H9 (cell line): ENCODE data around the gene BNIP5. TPM values are rescaled to one million over a fixed set of nuclear protein-coding genes. Genes with fewer than 3 reads are reported as not detected.
A peak's percentile ranks its signal among the peaks of the same experiment; 100 is the strongest.

Experiments
- DNase-seq: peaks from one replicate; pipeline ENCODE4 v3.0.0-alpha.2; 2017
- H2AFZ ChIP-seq: one replicate; pipeline ENCODE4 v1.6.1; 2013; ENCODE audit warnings: mild to moderate bottlenecking, low read length, control low read depth, moderate library complexity
- H2AK5ac ChIP-seq: 2 replicates; pipeline ENCODE4 v1.6.1; 2013; ENCODE audit warnings: low read length, control low read depth, mixed read lengths; ENCODE audit not compliant: insufficient read length
- H2BK120ac ChIP-seq: one replicate; pipeline ENCODE4 v1.6.1; 2013; ENCODE audit warnings: low read depth, mild to moderate bottlenecking, low read length, control low read depth, inconsistent platforms; ENCODE audit not compliant: poor library complexity, severe bottlenecking
- H2BK12ac ChIP-seq: 2 replicates; pipeline ENCODE4 v1.6.1; 2013; ENCODE audit warnings: low read length, control low read depth, mixed read lengths, low read depth; ENCODE audit not compliant: insufficient read length
- H2BK15ac ChIP-seq: 2 replicates; pipeline ENCODE4 v1.6.1; 2013; ENCODE audit warnings: low read depth, low read length, control low read depth
- H2BK20ac ChIP-seq: one replicate; pipeline ENCODE4 v1.6.1; 2013; ENCODE audit warnings: low read depth, mild to moderate bottlenecking, low read length, control low read depth, inconsistent platforms; ENCODE audit not compliant: poor library complexity, severe bottlenecking
- H2BK5ac ChIP-seq: 2 replicates; pipeline ENCODE4 v1.6.1; 2013; ENCODE audit warnings: low read length, control low read depth, mixed read lengths; ENCODE audit not compliant: insufficient read length
- H3K14ac ChIP-seq: 2 replicates; pipeline ENCODE4 v1.6.1; 2013; ENCODE audit warnings: low read length, control low read depth; ENCODE audit not compliant: insufficient read depth
- H3K18ac ChIP-seq: 2 replicates; pipeline ENCODE4 v1.6.1; 2013; ENCODE audit warnings: low read depth, mild to moderate bottlenecking, mixed read lengths, low read length, control low read depth; ENCODE audit not compliant: insufficient read length
- H3K23ac ChIP-seq: 2 replicates; pipeline ENCODE4 v1.6.1; 2013; ENCODE audit warnings: low read length, control low read depth, mixed read lengths, low read depth; ENCODE audit not compliant: insufficient read length
- H3K23me2 ChIP-seq: 2 replicates; pipeline ENCODE4 v1.6.1; 2013; ENCODE audit warnings: low read depth, mild to moderate bottlenecking, mixed read lengths, low read length, control low read depth; ENCODE audit not compliant: insufficient read length, poor library complexity, severe bottlenecking
- H3K27ac ChIP-seq: 2 replicates; pipeline ENCODE4 v1.5.1; 2013; ENCODE audit warnings: low read length, control low read depth, mixed read lengths, low read depth; ENCODE audit not compliant: insufficient read length
- H3K27me3 ChIP-seq: 2 replicates; pipeline ENCODE4 v1.6.1; 2013; ENCODE audit warnings: low read length, control low read depth, inconsistent platforms; ENCODE audit not compliant: insufficient read depth
- H3K4ac ChIP-seq: 2 replicates; pipeline ENCODE4 v1.6.1; 2013; ENCODE audit warnings: low read depth, mild to moderate bottlenecking, control low read depth, inconsistent platforms, low read length, moderate library complexity
- H3K4me1 ChIP-seq: 2 replicates; pipeline ENCODE4 v1.6.1; 2013; ENCODE audit warnings: low read length, control low read depth, inconsistent platforms; ENCODE audit not compliant: insufficient read depth
- H3K4me2 ChIP-seq: 2 replicates; pipeline ENCODE4 v1.6.1; 2013; ENCODE audit warnings: low read length, control low read depth, mixed read lengths; ENCODE audit not compliant: insufficient read length, insufficient read depth
- H3K56ac ChIP-seq: 2 replicates; pipeline ENCODE4 v1.6.1; 2013; ENCODE audit warnings: low read depth, mild to moderate bottlenecking, mixed read lengths, low read length, control low read depth; ENCODE audit not compliant: insufficient read length
- H3K79me1 ChIP-seq: 2 replicates; pipeline ENCODE4 v1.6.1; 2013; ENCODE audit warnings: low read depth, mild to moderate bottlenecking, moderate library complexity, low read length, control low read depth, inconsistent platforms; ENCODE audit not compliant: insufficient read depth, poor library complexity, severe bottlenecking
- H3K79me2 ChIP-seq: 2 replicates; pipeline ENCODE4 v1.6.1; 2013; ENCODE audit warnings: low read length, control low read depth, inconsistent platforms; ENCODE audit not compliant: insufficient read depth
- H3K9ac ChIP-seq: 2 replicates; pipeline ENCODE4 v1.6.1; 2013; ENCODE audit warnings: low read length, control low read depth, mixed read lengths; ENCODE audit not compliant: insufficient read length; ENCODE audit errors: extremely low read depth
- H3K9me3 ChIP-seq: one replicate; pipeline ENCODE4 v1.6.1; 2013; ENCODE audit warnings: low read depth, low read length, inconsistent platforms; ENCODE audit not compliant: control insufficient read depth
- H3T11ph ChIP-seq: one replicate; pipeline ENCODE4 v1.6.1; 2013; ENCODE audit warnings: mild to moderate bottlenecking, low read length, control low read depth, inconsistent platforms
- H4K20me1 ChIP-seq: one replicate; pipeline ENCODE4 v1.6.1; 2013; ENCODE audit not compliant: control insufficient read depth, insufficient read length, insufficient read depth
- H4K5ac ChIP-seq: 2 replicates; pipeline ENCODE4 v1.6.1; 2013; ENCODE audit warnings: low read depth, mild to moderate bottlenecking, mixed read lengths, low read length, control low read depth; ENCODE audit not compliant: insufficient read length
- H4K8ac ChIP-seq: replicated peaks from 2 replicates; pipeline ENCODE4 v1.6.1; 2013; ENCODE audit warnings: low read length, control low read depth, mixed read lengths, low read depth; ENCODE audit not compliant: insufficient read length
- H4K91ac ChIP-seq: 2 replicates; pipeline ENCODE4 v1.6.1; 2013; ENCODE audit warnings: low read depth, mild to moderate bottlenecking, moderate library complexity, mixed read lengths, low read length, control low read depth; ENCODE audit not compliant: insufficient read length
- H3K27ac Mint-ChIP-seq, 3 experiments: 2 replicates in 2 of 3; 3 replicates in 1 of 3; pipeline ENCODE4 v1.8.0; 2020 to 2021; ENCODE audit warnings: mixed read lengths in 3 of 3, mild to moderate bottlenecking in 1 of 3, moderate library complexity in 1 of 3
- H3K27me3 Mint-ChIP-seq: 2 replicates; pipeline ENCODE4 v1.8.0; 2021; ENCODE audit warnings: low read depth, mild to moderate bottlenecking, moderate library complexity, mixed read lengths
- H3K36me3 Mint-ChIP-seq, 3 experiments: 2 replicates in 2 of 3; 3 replicates in 1 of 3; pipeline ENCODE4 v1.8.0; 2020 to 2021; ENCODE audit warnings: low read depth in 3 of 3, mixed read lengths in 3 of 3; ENCODE audit not compliant: insufficient read depth in 1 of 3
- H3K4me1 Mint-ChIP-seq, 2 experiments: 2 replicates each; pipeline ENCODE4 v1.8.0; 2020; ENCODE audit warnings: mixed read lengths in 2 of 2
- H3K4me3 Mint-ChIP-seq, 2 experiments: 2 replicates in 1 of 2; 3 replicates in 1 of 2; pipeline ENCODE4 v1.8.0; 2020 to 2021; ENCODE audit warnings: mild to moderate bottlenecking in 2 of 2, mixed read lengths in 2 of 2, moderate library complexity in 1 of 2
- H3K9me3 Mint-ChIP-seq, 2 experiments: 2 replicates in 1 of 2; 3 replicates in 1 of 2; pipeline ENCODE4 v1.8.0; 2020; ENCODE audit warnings: mild to moderate bottlenecking in 2 of 2, mixed read lengths in 2 of 2, moderate library complexity in 1 of 2
- CTCF ChIP-seq: fragments of 200-600 bp; sonication (generic); conservative IDR thresholded peaks from 3 replicates; pipeline ENCODE4 v1.8.0; 2021; ENCODE audit warnings: antibody characterized with exemption, mild to moderate bottlenecking
- WGBS: extraction: QIAGEN DNeasy Blood & Tissue Kit; methylation state at CpG from one replicate; pipeline ENCODE4 v1.1.7; 2013; ENCODE audit warnings: missing lambda C conversion rate, low lambda C conversion rate, mixed read lengths; ENCODE audit not compliant: insufficient read length; ENCODE audit errors: extremely low coverage; 5-methylcytosine and 5-hydroxymethylcytosine counted together
- total RNA-seq: library from RNA; stranded (reverse); gene quantifications from 2 replicates; pipeline ENCODE4 v1.2.1, GENCODE V29; 2021

BNIP5 gene
- total RNA-seq, 1 experiment from 2014 or later = not detected

DNA sequence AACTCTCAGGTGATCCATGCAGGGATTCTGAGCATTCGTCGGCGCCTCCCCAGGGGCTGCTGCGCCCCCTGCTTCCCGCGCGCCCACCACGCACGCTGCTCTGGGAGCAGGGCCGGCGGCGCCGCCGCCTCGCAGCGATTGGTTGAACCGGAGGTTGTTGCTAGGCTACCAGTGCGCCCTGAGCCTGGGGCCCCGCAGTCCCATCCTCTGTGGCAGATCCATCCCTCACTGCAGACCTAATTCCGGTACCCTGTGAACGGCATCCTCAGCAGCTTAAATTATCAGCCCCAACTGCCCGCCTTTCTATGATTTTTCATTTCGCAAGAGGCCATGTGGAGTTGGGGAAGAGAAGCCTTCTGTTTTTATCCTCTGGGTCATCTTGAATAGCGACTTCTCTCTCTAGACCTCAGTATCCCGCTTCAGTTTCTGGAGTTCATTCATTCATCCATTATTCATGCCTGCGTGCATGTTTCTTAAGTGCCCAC lies 51.5 kb downstream of the BNIP5 start:
- DNase-seq = peak; percentile 76
- H3K9me3 Mint-ChIP-seq = no peaks in the 10 kb centered on the region; a peak in 1 of 5 replicates
- no peaks in the 10 kb centered on the region for H3K9me3 ChIP-seq
- H3K4me3 Mint-ChIP-seq = no peak overlapping the region
- no peak overlapping the region for H3K23ac ChIP-seq
- peak; percentile 58 for TF ChIP-seq CTCF
- H2BK5ac ChIP-seq = no peak overlapping the region
- H4K20me1 ChIP-seq = no peaks in the 10 kb centered on the region
- H3K79me1 ChIP-seq = no peaks in the 10 kb centered on the region
- H3K4ac ChIP-seq = no peak overlapping the region
- no peak overlapping the region for H2BK20ac ChIP-seq
- H3K23me2 ChIP-seq = no peaks in the 10 kb centered on the region
- H3K79me2 ChIP-seq = no peaks in the 10 kb centered on the region
- no peak overlapping the region for H2BK12ac ChIP-seq
- H3T11ph ChIP-seq = no peak overlapping the region
- no peak overlapping the region for H2BK15ac ChIP-seq
- no peak overlapping the region for H3K4me2 ChIP-seq
- H3K14ac ChIP-seq = no peak overlapping the region
- no peak overlapping the region for H3K9ac ChIP-seq
- H3K27me3 ChIP-seq = no peaks in the 10 kb centered on the region
- H4K8ac ChIP-seq = no peak overlapping the region
- H3K18ac ChIP-seq = no peak overlapping the region
- no peak overlapping the region for H3K56ac ChIP-seq
- no peak overlapping the region for H3K27ac Mint-ChIP-seq
- H2AFZ ChIP-seq = no peak overlapping the region
- H4K5ac ChIP-seq = no peak overlapping the region
- no peak overlapping the region for H2BK120ac ChIP-seq
- H3K4me1 ChIP-seq = no peaks in the 10 kb centered on the region
- H2AK5ac ChIP-seq = no peak overlapping the region
- peaks cover 42% of the 10 kb centered on the region for H3K27me3 Mint-ChIP-seq
- no peak overlapping the region for H3K27ac ChIP-seq
- no peaks in the 10 kb centered on the region for H3K36me3 Mint-ChIP-seq
- WGBS = no CpG with 5 or more reads among the region's 26 CpGs
- H3K4me1 Mint-ChIP-seq = peaks cover 8% of the 10 kb centered on the region in 2 experiments
- no peak overlapping the region for H4K91ac ChIP-seq
